CD4-positive, alpha-beta memory T cell (primary cell): Measurements from ENCODE around the gene TJP1. TPM values are rescaled to one million over a fixed set of nuclear protein-coding genes. Genes with fewer than 3 reads are reported as not detected.

ENCODE experiments used
- CTCF ChIA-PET: fragments of 350-600 bp; sonication (Branson Sonifier 250); formaldehyde crosslinking; loops from one replicate; lab custom pipeline; 2021; ENCODE audit warnings: inconsistent platforms; ENCODE audit not compliant: partially characterized antibody; lab: Charles Lee
- POLR2A ChIA-PET: fragments of 350-600 bp; sonication (Branson Sonifier 250); formaldehyde crosslinking; loops from one replicate; lab custom pipeline; 2021; ENCODE audit not compliant: partially characterized antibody; lab: Charles Lee
- DNase-seq, 5 donors: peaks; one replicate each; pipeline versions ENCODE4 v3.0.0 to v3.0.0-alpha.2; 2020 to 2022; ENCODE audit warnings: mixed read lengths in 1 of 5
- H3K27ac ChIP-seq: one replicate; pipeline ENCODE4 v1.7.0; 2013; ENCODE audit warnings: low read depth, low read length
- H3K27me3 ChIP-seq: 2 replicates; pipeline ENCODE4 v1.7.0; 2013; ENCODE audit warnings: mild to moderate bottlenecking, low read length, moderate library complexity; ENCODE audit not compliant: insufficient read depth
- H3K36me3 ChIP-seq: 2 replicates; pipeline ENCODE4 v1.7.0; 2013; ENCODE audit warnings: mild to moderate bottlenecking, low read length, moderate library complexity; ENCODE audit not compliant: insufficient read depth
- H3K4me1 ChIP-seq: 2 replicates; pipeline ENCODE4 v1.7.0; 2013; ENCODE audit warnings: mild to moderate bottlenecking, low read length, moderate library complexity; ENCODE audit not compliant: insufficient read depth
- H3K4me3 ChIP-seq, 2 donors: one replicate each; pipeline ENCODE4 v1.7.0; 2013; ENCODE audit warnings: low read length in 2 of 2, mild to moderate bottlenecking in 1 of 2
- H3K9me3 ChIP-seq, 2 donors: one replicate each; pipeline ENCODE4 v1.7.0; 2013; ENCODE audit warnings: low read length in 2 of 2, control low read depth in 1 of 2; ENCODE audit not compliant: control insufficient read depth in 1 of 2
- H3K27ac Mint-ChIP-seq, 7 donors: one replicate each; pipeline ENCODE4 v1.8.0; 2020 to 2021; ENCODE audit warnings: mixed read lengths in 7 of 7, mild to moderate bottlenecking in 6 of 7, inconsistent platforms in 3 of 7, moderate library complexity in 3 of 7
- H3K27me3 Mint-ChIP-seq, 2 donors: one replicate each; pipeline ENCODE4 v1.8.0; 2020 to 2021; ENCODE audit warnings: mixed read lengths in 2 of 2
- H3K36me3 Mint-ChIP-seq, 2 donors: one replicate each; pipeline ENCODE4 v1.8.0; 2020 to 2021; ENCODE audit warnings: mixed read lengths in 2 of 2, inconsistent platforms in 1 of 2, mild to moderate bottlenecking in 1 of 2
- H3K4me1 Mint-ChIP-seq, 4 donors: one replicate each; pipeline ENCODE4 v1.8.0; 2020 to 2021; ENCODE audit warnings: mixed read lengths in 4 of 4, mild to moderate bottlenecking in 1 of 4
- H3K4me3 Mint-ChIP-seq, 8 donors: one replicate each; pipeline ENCODE4 v1.8.0; 2020 to 2021; ENCODE audit warnings: mixed read lengths in 8 of 8, mild to moderate bottlenecking in 7 of 8, moderate library complexity in 6 of 8, inconsistent platforms in 3 of 8
- H3K9me3 Mint-ChIP-seq, 8 donors: one replicate each; pipeline ENCODE4 v1.8.0; 2020 to 2021; ENCODE audit warnings: mixed read lengths in 8 of 8, mild to moderate bottlenecking in 5 of 8, inconsistent platforms in 3 of 8, moderate library complexity in 1 of 8
- intact Hi-C: fragments of 100-400 bp; cut with micrococcal nuclease; formaldehyde crosslinking; loops from one replicate; pipeline ENCODE4 v1.15.1; 2023
- polyA plus RNA-seq, 2 donors: library from polyadenylated mRNA; unstranded; fragments of 300-500 nt; fragmentation: Illumina TruSeq; gene quantifications; one replicate each; pipeline ENCODE4 v1.2.3, GENCODE V29; 2021
- total RNA-seq, 2 experiments: library from RNA; stranded (reverse); gene quantifications; one replicate each; pipeline ENCODE4 v1.2.3, GENCODE V29; 2021

The TJP1 gene
- total and polyA plus RNA-seq, 4 experiments from 2014 or later = not detected

- intact Hi-C loops = no loop called here
- H3K36me3 Mint-ChIP-seq = no peaks in the 10 kb centered on the region
- POLR2A ChIA-PET = no interaction called here
- H3K36me3 ChIP-seq = no peaks in the 10 kb centered on the region
- no peak overlapping the region for H3K27ac ChIP-seq
- H3K4me3 ChIP-seq = no peak overlapping the region
- H3K4me1 Mint-ChIP-seq = no peaks in the 10 kb centered on the region
- peaks cover 0 to 7% of the 10 kb centered on the region in 2 donors for H3K27me3 Mint-ChIP-seq
- H3K9me3 ChIP-seq = no peaks in the 10 kb centered on the region
- peaks cover 0 to 3% (median 0%) of the 10 kb centered on the region in 8 donors for H3K9me3 Mint-ChIP-seq
- H3K4me3 Mint-ChIP-seq = no peak overlapping the region
- no peak for DNase-seq
- no peaks in the 10 kb centered on the region for H3K4me1 ChIP-seq
- no peaks in the 10 kb centered on the region for H3K27me3 ChIP-seq
- CTCF ChIA-PET = no interaction called here
- H3K27ac Mint-ChIP-seq = no peak overlapping the region
These were observed 136.2 kb downstream of the TJP1 start for GRCh38 chr15:29686079-29686425.

GRCh38 chr15:29685156-29686078, 136.9 kb downstream of the TJP1 start:
- no peaks in the 10 kb centered on the region for H3K9me3 ChIP-seq
- no peaks in the 10 kb centered on the region for H3K4me1 ChIP-seq
- CTCF ChIA-PET = no interaction called here
- Mint-ChIP-seq H3K27ac (no peak overlapping the region), H3K9me3 (peaks cover 0 to 2% (median 0%) of the 10 kb centered on the region in 8 donors), H3K27me3 (peaks cover 0 to 3% of the 10 kb centered on the region in 2 donors), H3K4me3 (no peak overlapping the region), H3K4me1 (no peaks in the 10 kb centered on the region), H3K36me3 (no peaks in the 10 kb centered on the region)
- POLR2A ChIA-PET = no interaction called here
- no peak overlapping the region for H3K27ac ChIP-seq
- intact Hi-C loops = no loop called here
- no peak overlapping the region for H3K4me3 ChIP-seq
- H3K27me3 ChIP-seq = no peaks in the 10 kb centered on the region
- no peak for DNase-seq
- no peaks in the 10 kb centered on the region for H3K36me3 ChIP-seq

GRCh38 chr15:29682781-29683180, 139.5 kb downstream of the TJP1 start:
- Histone ChIP-seq H3K9me3 (no peaks in the 10 kb centered on the region), H3K4me3 (no peak overlapping the region), H3K4me1 (no peaks in the 10 kb centered on the region), H3K27me3 (no peaks in the 10 kb centered on the region), H3K27ac (no peak overlapping the region), H3K36me3 (no peaks in the 10 kb centered on the region)
- H3K4me1 Mint-ChIP-seq = no peaks in the 10 kb centered on the region
- H3K27ac Mint-ChIP-seq = no peak overlapping the region
- DNase-seq = no peak
- H3K4me3 Mint-ChIP-seq = no peak overlapping the region
- H3K36me3 Mint-ChIP-seq = no peaks in the 10 kb centered on the region
- H3K9me3 Mint-ChIP-seq = peaks cover 0 to 7% (median 0%) of the 10 kb centered on the region in 8 donors
- ChIA-PET POLR2A (no interaction called here), CTCF (interaction anchor here (1.4 kb wide), 1 partner anchor 32 kb away, joined by 4 read pairs; no protein-coding TSS in a partner anchor)
- intact Hi-C loops = no loop called here
- H3K27me3 Mint-ChIP-seq = peaks cover 3 to 6% of the 10 kb centered on the region in 2 donors

- H3K4me1 Mint-ChIP-seq = peaks cover 0 to 3% (median 0%) of the 10 kb centered on the region in 4 donors
- CTCF ChIA-PET = interaction anchor here (1.4 kb wide), 1 partner anchor 32 kb away, joined by 4 read pairs; no protein-coding TSS in a partner anchor
- intact Hi-C loops = no loop called here
These were observed 139.9 kb downstream of the TJP1 start for GRCh38 chr15:29682361-29682760.

GRCh38 chr15:29681946-29682345, 140.3 kb downstream of the TJP1 start:
- Histone ChIP-seq H3K27me3 (no peaks in the 10 kb centered on the region), H3K9me3 (no peaks in the 10 kb centered on the region), H3K4me3 (no peak overlapping the region), H3K4me1 (no peaks in the 10 kb centered on the region), H3K27ac (no peak overlapping the region), H3K36me3 (no peaks in the 10 kb centered on the region)
- H3K9me3 Mint-ChIP-seq = peaks cover 0 to 7% (median 0%) of the 10 kb centered on the region in 8 donors
- H3K36me3 Mint-ChIP-seq = no peaks in the 10 kb centered on the region
- intact Hi-C loops = no loop called here
- CTCF ChIA-PET = interaction anchor here (1.4 kb wide), 1 partner anchor 33 kb away, joined by 4 read pairs; no protein-coding TSS in a partner anchor
- H3K27ac Mint-ChIP-seq = no peak overlapping the region
- peaks cover 0 to 4% (median 0%) of the 10 kb centered on the region in 4 donors for H3K4me1 Mint-ChIP-seq
- no peak overlapping the region for H3K4me3 Mint-ChIP-seq
- DNase-seq = no peak
- H3K27me3 Mint-ChIP-seq = peaks cover 8 to 13% of the 10 kb centered on the region in 2 donors
- POLR2A ChIA-PET = no interaction called here

More at GRCh38 chr15:29682361-29682760, 139.9 kb downstream of the TJP1 start:
- no peak overlapping the region for H3K4me3 ChIP-seq
- no peak overlapping the region for H3K27ac ChIP-seq
- Mint-ChIP-seq H3K27me3 (peaks cover 7 to 8% of the 10 kb centered on the region in 2 donors), H3K27ac (no peak overlapping the region), H3K36me3 (no peaks in the 10 kb centered on the region), H3K4me3 (no peak overlapping the region), H3K9me3 (peaks cover 0 to 7% (median 0%) of the 10 kb centered on the region in 8 donors)
- no peaks in the 10 kb centered on the region for H3K36me3 ChIP-seq
- H3K27me3 ChIP-seq = no peaks in the 10 kb centered on the region
- H3K9me3 ChIP-seq = no peaks in the 10 kb centered on the region
- no peaks in the 10 kb centered on the region for H3K4me1 ChIP-seq
- DNase-seq = no peak
- POLR2A ChIA-PET = no interaction called here

GRCh38 chr15:29681166-29681845, 141.0 kb downstream of the TJP1 start:
- no peak for DNase-seq
- Mint-ChIP-seq H3K4me3 (no peak overlapping the region), H3K27me3 (peaks cover 9 to 17% of the 10 kb centered on the region in 2 donors), H3K9me3 (peaks cover 0 to 6% (median 0%) of the 10 kb centered on the region in 8 donors), H3K36me3 (no peaks in the 10 kb centered on the region), H3K27ac (no peak overlapping the region), H3K4me1 (peaks cover 0 to 4% (median 0%) of the 10 kb centered on the region in 4 donors)
- Histone ChIP-seq H3K36me3 (no peaks in the 10 kb centered on the region), H3K27ac (no peak overlapping the region), H3K4me3 (no peak overlapping the region), H3K9me3 (no peaks in the 10 kb centered on the region), H3K27me3 (no peaks in the 10 kb centered on the region), H3K4me1 (no peaks in the 10 kb centered on the region)
- ChIA-PET POLR2A (no interaction called here), CTCF (no interaction called here)
- intact Hi-C loops = no loop called here
